Stimulated activated naive CD4-positive, alpha-beta T cell treated with Interleukin-2 at 50 U/mL for 16 hours (primary cell): ENCODE measurements around the gene GAGE12F.
"Not testable (repeated sequence)": the region's sequence is repeated elsewhere in the genome, so short reads cannot be mapped to it uniquely, and the experiment has no call there.

Experiments used
- DNase-seq: peaks from one replicate; lab custom pipeline; 2025; lab: John Stamatoyannopoulos, UW

GAGE12F gene, protein sequence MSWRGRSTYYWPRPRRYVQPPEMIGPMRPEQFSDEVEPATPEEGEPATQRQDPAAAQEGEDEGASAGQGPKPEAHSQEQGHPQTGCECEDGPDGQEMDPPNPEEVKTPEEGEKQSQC

DNA sequence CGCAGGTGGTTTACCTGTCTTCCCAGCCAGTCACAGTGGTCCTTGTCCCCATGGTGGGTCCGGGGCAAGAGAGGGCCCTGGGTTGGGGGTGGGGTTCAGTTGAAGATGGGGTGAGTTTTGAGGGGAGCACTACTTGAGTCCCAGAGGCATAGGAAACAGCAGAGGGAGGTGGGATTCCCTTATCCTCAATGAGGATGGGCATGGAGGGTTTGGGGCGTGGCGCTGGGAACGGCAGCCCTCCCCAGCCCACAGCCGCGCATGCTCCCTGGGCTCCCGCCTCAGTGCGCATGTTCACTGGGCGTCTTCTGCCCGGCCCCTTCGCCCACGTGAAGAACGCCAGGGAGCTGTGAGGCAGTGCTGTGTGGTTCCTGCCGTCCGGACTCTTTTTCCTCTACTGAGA lies at the start of gene GAGE12F:
Gene GAGE12F, plus strand, starts transcription at position 301 of the 400 bp plus-strand sequence. CDS start 1,155 bp downstream, outside the sequence.
- not testable (repeated sequence) for DNase-seq

DNA sequence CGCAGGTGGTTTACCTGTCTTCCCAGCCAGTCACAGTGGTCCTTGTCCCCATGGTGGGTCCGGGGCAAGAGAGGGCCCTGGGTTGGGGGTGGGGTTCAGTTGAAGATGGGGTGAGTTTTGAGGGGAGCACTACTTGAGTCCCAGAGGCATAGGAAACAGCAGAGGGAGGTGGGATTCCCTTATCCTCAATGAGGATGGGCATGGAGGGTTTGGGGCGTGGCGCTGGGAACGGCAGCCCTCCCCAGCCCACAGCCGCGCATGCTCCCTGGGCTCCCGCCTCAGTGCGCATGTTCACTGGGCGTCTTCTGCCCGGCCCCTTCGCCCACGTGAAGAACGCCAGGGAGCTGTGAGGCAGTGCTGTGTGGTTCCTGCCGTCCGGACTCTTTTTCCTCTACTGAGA lies 28.8 kb upstream of the GAGE12F start, which contains the start of gene GAGE12C:
Gene GAGE12C, plus strand, starts transcription at position 301 of the 400 bp plus-strand sequence. CDS start 1,155 bp downstream, outside the sequence.
- DNase-seq, result not testable (repeated sequence)

DNA sequence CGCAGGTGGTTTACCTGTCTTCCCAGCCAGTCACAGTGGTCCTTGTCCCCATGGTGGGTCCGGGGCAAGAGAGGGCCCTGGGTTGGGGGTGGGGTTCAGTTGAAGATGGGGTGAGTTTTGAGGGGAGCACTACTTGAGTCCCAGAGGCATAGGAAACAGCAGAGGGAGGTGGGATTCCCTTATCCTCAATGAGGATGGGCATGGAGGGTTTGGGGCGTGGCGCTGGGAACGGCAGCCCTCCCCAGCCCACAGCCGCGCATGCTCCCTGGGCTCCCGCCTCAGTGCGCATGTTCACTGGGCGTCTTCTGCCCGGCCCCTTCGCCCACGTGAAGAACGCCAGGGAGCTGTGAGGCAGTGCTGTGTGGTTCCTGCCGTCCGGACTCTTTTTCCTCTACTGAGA lies 19.2 kb upstream of the GAGE12F start, which contains the start of gene GAGE12D:
Gene GAGE12D, plus strand, starts transcription at position 301 of the 400 bp plus-strand sequence. CDS start 1,155 bp downstream, outside the sequence.
- DNase-seq, result not testable (repeated sequence)

DNA sequence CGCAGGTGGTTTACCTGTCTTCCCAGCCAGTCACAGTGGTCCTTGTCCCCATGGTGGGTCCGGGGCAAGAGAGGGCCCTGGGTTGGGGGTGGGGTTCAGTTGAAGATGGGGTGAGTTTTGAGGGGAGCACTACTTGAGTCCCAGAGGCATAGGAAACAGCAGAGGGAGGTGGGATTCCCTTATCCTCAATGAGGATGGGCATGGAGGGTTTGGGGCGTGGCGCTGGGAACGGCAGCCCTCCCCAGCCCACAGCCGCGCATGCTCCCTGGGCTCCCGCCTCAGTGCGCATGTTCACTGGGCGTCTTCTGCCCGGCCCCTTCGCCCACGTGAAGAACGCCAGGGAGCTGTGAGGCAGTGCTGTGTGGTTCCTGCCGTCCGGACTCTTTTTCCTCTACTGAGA lies 9.7 kb upstream of the GAGE12F start, which contains the start of gene GAGE12E:
Gene GAGE12E, plus strand, starts transcription at position 301 of the 400 bp plus-strand sequence. CDS start 1,155 bp downstream, outside the sequence.
- DNase-seq, result not testable (repeated sequence)

DNA sequence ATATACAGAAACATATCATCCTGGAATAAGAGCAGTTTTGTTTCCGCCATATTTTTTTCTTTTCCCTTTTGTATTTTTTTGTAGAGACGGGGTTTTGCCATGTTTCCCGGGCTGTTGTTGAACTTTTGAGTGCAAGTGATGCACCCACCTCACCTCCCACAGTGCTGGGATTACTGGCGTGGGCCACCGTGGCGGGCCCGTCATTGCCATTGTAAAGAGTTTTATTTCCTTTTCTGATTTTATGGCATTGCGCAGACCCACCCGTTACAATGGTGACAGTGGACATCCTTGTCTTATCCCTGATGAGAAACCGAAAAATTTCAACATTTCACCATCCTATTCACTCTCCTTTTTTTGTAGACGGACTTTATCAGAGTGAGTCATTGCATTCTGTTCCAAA lies 8.1 kb downstream of the GAGE12F start:
- not testable (repeated sequence) for DNase-seq

DNA sequence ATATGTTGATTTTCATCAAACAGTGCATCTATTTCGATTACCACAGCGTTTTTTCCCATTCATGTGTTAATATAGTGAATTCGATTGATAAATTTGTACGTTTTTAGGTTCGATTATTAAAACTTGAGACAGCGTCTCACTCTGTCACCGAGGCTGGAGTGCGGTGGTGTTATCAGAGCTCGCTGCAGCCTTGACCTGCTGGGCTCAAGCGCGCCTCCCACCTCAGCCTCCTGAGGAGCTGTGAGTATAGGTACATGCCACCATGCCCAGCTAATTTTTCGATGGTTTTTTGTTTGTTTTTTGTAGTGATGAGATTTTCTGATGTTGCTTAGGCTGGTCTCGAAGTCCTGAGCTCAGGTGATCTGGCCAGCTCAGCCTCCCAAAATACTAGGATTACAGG lies 8.5 kb downstream of the GAGE12F start:
- not testable (repeated sequence) for DNase-seq

DNA sequence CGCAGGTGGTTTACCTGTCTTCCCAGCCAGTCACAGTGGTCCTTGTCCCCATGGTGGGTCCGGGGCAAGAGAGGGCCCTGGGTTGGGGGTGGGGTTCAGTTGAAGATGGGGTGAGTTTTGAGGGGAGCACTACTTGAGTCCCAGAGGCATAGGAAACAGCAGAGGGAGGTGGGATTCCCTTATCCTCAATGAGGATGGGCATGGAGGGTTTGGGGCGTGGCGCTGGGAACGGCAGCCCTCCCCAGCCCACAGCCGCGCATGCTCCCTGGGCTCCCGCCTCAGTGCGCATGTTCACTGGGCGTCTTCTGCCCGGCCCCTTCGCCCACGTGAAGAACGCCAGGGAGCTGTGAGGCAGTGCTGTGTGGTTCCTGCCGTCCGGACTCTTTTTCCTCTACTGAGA lies 9.5 kb downstream of the GAGE12F start, which contains the start of gene GAGE12G:
Gene GAGE12G, plus strand, starts transcription at position 301 of the 400 bp plus-strand sequence. CDS start 1,155 bp downstream, outside the sequence.
- not testable (repeated sequence) for DNase-seq

DNA sequence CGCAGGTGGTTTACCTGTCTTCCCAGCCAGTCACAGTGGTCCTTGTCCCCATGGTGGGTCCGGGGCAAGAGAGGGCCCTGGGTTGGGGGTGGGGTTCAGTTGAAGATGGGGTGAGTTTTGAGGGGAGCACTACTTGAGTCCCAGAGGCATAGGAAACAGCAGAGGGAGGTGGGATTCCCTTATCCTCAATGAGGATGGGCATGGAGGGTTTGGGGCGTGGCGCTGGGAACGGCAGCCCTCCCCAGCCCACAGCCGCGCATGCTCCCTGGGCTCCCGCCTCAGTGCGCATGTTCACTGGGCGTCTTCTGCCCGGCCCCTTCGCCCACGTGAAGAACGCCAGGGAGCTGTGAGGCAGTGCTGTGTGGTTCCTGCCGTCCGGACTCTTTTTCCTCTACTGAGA lies 19.0 kb downstream of the GAGE12F start, which contains the start of gene GAGE12H:
Gene GAGE12H, plus strand, starts transcription at position 301 of the 400 bp plus-strand sequence. CDS start 1,155 bp downstream, outside the sequence.
- DNase-seq, result not testable (repeated sequence)

DNA sequence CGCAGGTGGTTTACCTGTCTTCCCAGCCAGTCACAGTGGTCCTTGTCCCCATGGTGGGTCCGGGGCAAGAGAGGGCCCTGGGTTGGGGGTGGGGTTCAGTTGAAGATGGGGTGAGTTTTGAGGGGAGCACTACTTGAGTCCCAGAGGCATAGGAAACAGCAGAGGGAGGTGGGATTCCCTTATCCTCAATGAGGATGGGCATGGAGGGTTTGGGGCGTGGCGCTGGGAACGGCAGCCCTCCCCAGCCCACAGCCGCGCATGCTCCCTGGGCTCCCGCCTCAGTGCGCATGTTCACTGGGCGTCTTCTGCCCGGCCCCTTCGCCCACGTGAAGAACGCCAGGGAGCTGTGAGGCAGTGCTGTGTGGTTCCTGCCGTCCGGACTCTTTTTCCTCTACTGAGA lies 28.6 kb downstream of the GAGE12F start, which contains the start of gene GAGE2A:
Gene GAGE2A, plus strand, starts transcription at position 301 of the 400 bp plus-strand sequence. CDS start 1,155 bp downstream, outside the sequence.
- DNase-seq, result not testable (repeated sequence)

DNA sequence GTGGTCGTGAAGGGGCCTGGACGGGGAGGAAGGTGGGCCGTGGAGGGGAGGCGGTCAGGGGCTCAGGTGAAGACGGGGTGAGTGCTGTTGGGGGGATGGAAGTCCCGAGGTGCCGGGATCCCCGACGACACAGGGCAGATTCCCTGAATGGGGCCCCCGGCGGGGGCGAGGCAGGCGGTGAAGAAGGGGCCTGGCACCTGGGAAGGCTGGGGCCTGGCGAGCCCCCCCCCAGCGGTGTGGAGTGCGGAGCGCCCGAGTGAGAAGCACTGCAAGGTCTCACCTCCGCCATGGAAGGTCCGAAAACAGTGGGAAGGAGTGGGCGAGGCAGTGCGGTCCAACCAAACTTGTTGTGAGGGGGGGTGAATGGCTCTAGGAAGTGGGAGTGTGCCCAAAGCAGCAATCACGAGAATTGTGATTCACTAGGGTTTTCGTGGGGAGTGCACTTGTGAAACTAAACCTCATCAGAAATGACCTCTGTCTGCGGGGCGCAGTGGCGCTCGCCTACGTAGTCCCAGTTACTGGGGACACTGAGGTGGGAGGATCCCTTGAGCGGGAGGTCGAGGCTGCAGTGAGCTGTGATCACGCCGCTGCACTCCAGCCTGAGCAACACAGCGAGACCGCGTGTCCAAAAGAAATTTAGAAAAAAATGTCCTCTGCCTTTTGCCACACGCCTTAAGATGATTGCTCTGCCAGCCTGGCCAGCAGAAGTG lies 29.3 kb downstream of the GAGE12F start:
- DNase-seq, result not testable (repeated sequence)

DNA sequence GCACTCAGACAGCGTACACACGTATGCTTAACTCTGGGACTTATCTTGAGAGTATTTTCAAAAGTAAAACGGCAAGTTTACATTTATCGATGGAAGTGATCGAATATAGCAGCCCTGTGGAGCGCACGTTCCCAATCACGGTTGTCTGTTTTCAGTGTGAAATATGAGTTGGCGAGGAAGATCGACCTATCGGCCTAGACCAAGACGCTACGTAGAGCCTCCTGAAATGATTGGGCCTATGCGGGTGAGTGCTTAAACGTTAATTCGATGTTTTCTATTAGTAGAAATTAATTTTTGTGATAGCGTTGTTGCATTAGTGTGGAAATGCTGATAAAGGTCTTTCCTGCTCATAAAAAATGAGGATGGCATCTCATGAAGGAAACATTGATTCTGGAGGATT lies 29.8 kb downstream of the GAGE12F start:
- not testable (repeated sequence) for DNase-seq

DNA sequence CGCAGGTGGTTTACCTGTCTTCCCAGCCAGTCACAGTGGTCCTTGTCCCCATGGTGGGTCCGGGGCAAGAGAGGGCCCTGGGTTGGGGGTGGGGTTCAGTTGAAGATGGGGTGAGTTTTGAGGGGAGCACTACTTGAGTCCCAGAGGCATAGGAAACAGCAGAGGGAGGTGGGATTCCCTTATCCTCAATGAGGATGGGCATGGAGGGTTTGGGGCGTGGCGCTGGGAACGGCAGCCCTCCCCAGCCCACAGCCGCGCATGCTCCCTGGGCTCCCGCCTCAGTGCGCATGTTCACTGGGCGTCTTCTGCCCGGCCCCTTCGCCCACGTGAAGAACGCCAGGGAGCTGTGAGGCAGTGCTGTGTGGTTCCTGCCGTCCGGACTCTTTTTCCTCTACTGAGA lies 38.1 kb downstream of the GAGE12F start, which contains the start of gene GAGE1:
Gene GAGE1, plus strand, starts transcription at position 301 of the 400 bp plus-strand sequence. CDS start 1,155 bp downstream, outside the sequence.
- not testable (repeated sequence) for DNase-seq

DNA sequence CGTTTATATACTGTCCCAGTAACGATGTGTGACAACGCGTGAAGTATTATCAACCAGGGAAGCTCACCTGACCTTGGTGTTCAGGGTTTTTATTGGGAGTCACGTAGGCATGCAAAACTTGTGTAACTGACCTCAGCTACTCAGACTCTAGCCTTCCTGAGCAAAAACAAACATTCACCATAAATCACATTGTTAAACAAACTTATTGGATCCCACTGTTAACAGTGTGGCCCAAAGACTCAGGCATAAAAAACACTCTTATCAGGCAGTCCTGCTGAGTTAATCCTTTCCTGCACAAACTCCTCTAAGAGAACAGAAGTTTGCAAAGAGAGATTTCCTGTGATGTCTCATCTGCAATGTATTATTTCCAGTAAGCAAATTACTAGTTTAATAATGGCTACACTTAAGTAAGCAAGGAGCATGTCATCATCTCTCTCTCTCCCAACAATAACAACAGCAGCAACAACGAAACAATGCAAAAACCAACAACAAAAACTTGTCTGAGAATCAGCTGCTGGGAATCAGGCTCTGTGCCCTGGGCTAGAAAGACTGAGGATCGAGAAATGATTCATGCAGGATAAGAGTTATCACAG lies 50.2 kb downstream of the GAGE12F start:
- DNase-seq, result no peak
